GM10248 (cell line): Measurements from ENCODE around the gene FLOT1.

Experiments
- CTCF ChIA-PET: fragments of 300-600 bp; sonication (Branson Sonifier 250); formaldehyde crosslinking; extraction: SDS; loops from one replicate; lab custom pipeline; 2021; ENCODE audit warnings: antibody characterized with exemption; lab: Yijun Ruan, JAX
- POLR2A ChIA-PET: fragments of 350-650 bp; sonication (Branson Sonifier 250); formaldehyde crosslinking; extraction: SDS; loops from one replicate; lab custom pipeline; 2020; ENCODE audit warnings: antibody characterized with exemption; lab: Yijun Ruan, JAX
- DNase-seq: peaks from one replicate; pipeline ENCODE4 v3.0.0; 2012; ENCODE audit errors: extremely low spot score
- TF ChIP-seq, protein P1 (sequence below): IDR thresholded peaks from 2 replicates; pipeline ENCODE4 v1.5.1; 2012; ENCODE audit warnings: mild to moderate bottlenecking, low read depth; ENCODE audit errors: extremely low read depth, missing control alignments, control extremely low read depth

Gene FLOT1

DNA sequence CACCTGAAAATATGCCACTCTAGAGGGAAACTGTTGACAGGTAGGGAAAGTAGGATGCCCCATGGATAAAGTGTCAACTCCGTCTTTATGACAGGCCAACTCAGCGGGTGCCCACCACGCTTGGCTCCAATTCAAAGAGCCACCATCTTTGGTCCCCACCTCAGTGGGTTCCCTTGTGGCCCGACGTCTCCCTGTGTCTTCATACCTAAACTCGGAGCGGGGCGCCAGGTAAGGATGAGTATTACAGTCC, 25.7 kb downstream of the FLOT1 start:
- DNase-seq: no peak
- ChIA-PET POLR2A (interaction anchor here (0.6 to 1.3 kb wide), 13 partner anchors 12 to 159 kb away, joined by 3 to 17 read pairs (median 4); partner anchors contain the start of genes DHX16, NRM and PRR3), CTCF (interaction anchor here (1.0 to 30.8 kb wide), 7 partner anchors 12 to 119 kb away, joined by 3 to 776 read pairs (median 8); partner anchors contain the start of genes DHX16 and NRM)
- TF ChIP-seq, protein P1, sequence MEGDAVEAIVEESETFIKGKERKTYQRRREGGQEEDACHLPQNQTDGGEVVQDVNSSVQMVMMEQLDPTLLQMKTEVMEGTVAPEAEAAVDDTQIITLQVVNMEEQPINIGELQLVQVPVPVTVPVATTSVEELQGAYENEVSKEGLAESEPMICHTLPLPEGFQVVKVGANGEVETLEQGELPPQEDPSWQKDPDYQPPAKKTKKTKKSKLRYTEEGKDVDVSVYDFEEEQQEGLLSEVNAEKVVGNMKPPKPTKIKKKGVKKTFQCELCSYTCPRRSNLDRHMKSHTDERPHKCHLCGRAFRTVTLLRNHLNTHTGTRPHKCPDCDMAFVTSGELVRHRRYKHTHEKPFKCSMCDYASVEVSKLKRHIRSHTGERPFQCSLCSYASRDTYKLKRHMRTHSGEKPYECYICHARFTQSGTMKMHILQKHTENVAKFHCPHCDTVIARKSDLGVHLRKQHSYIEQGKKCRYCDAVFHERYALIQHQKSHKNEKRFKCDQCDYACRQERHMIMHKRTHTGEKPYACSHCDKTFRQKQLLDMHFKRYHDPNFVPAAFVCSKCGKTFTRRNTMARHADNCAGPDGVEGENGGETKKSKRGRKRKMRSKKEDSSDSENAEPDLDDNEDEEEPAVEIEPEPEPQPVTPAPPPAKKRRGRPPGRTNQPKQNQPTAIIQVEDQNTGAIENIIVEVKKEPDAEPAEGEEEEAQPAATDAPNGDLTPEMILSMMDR: no peak

DNA sequence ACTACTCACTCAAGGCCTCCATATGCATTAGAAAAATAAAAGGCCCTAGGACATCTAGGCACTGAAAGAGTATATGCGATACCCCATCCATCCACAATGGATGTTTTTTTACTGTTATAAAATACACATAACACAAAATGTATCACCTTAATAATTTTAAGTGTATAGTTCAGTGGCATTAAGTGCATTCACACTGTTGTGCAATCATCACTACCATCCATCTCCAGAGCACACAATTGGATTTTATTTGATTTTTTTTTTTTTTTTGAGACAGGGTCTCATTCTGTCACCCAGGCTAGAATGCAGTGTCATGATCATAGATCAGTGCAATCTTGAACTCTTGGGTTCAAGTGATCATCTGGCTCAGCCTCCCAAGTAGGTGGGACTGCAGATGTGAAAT, 28.2 kb downstream of the FLOT1 start:
- no peak for DNase-seq
- ChIA-PET POLR2A (no interaction called here), CTCF (interaction anchor here (0.9 to 30.8 kb wide), 3 partner anchors 8 to 37 kb away, joined by 3 to 776 read pairs (median 37); partner anchors contain the start of gene DHX16)
- TF ChIP-seq, protein P1: no peak

DNA sequence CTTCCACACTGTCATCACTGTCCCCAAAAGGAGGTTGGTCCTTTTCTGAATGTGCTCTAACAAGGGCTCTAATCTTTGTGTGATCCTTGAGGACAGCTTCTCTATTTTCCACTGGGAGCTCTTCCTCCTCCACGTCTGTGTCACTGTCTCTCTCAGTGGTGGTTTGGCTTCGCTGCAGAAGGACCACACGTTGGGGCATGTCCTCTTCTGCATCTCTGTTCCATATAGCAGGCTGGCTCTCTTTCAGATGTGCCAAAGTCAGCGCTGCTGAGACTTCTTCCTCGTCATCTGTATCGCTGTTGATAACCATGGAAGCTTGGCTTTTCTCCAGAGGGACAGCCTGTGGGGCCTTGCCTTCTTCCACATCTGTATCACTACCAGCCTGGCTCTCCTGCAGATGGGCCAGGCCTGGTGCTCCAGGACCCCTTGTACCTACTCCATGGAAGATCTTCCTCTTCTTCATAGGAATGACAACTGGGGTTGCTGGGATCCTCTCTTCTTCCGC, 30.0 kb downstream of the FLOT1 start:
- DNase-seq: no peak
- CTCF ChIA-PET: interaction anchor here (1.1 to 30.8 kb wide), 6 partner anchors 8 to 36 kb away, joined by 3 to 776 read pairs (median 22); partner anchors contain the start of genes DHX16, NRM and TUBB
- TF ChIP-seq, protein P1: no peak
- POLR2A ChIA-PET: interaction anchor here (1.1 kb wide), 1 partner anchor 99 kb away, joined by 3 read pairs; no protein-coding TSS in a partner anchor

DNA sequence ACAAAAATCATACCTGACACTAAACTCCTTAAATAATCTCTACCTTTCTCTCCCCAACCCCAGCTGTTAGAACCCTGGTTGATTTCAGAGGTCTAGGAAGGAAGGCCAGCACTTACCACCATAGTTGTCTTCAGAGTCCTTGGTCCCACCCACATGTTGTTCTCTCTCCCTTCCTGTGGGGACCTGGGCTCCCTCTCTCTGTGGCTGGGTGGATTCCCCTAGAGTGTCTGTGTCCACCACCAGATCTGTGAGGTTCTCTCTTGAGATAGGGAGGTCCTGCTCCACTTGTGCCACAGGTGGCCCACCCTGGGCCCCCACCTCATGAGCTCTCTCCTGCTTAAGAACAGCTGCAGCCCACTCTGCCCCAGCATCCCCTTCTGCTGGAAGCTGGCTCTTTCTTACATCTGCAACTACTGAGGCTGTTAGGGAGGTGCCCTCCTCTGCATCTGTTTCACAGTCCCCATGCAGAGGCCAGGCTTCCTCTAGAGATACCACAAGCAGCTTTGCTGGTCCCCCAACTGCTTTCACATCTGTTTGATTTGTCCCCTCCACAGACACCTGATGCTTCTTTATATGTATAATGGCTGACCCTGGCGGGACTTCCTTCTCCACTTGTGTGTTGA, 30.6 kb downstream of the FLOT1 start:
- ChIA-PET CTCF (interaction anchor here (1.1 to 30.8 kb wide), 8 partner anchors 8 to 35 kb away, joined by 3 to 776 read pairs (median 8); partner anchors contain the start of genes DHX16, NRM and TUBB), POLR2A (interaction anchor here (0.6 to 1.1 kb wide), 2 partner anchors 98 to 474 kb away, joined by 3 read pairs; no protein-coding TSS in a partner anchor)
- TF ChIP-seq, protein P1: no peak
- DNase-seq: peak; percentile 39

DNA sequence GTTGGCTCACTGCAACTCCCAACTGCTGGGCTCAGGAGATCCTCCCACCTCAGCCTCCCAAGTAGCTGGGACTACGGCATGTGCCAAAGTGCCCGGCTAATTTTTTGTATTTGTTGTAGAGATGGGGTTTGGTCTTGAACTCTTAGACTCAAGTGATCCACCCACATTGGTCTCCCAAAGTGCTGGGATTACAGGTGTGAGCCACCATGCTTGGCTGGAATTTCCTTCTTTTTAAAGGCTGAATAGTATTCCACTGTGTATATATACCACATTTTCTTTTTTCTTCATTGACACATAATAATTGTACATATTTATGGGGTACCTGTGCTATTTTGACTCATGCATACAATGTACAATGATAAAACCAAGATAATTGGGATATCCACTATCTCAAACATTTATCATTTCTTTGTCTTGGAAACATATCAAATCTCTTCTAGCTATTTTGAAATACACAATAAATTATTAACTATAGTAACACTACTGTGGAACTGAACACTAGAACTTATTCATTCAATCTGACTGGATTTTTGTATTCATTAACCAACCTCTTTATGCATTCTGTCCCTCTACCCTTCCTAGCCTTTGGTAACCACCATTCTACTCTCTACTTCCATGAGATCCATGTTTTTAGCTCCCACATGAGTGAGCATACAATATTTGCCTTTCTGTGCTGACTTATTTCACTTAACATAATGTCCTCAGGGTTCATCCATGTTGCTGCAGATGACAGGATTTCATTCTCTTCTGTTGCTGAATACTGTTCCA, 33.2 kb downstream of the FLOT1 start:
- POLR2A ChIA-PET: no interaction called here
- DNase-seq: no peak
- CTCF ChIA-PET: interaction anchor here (0.9 to 30.8 kb wide), 6 partner anchors 13 to 168 kb away, joined by 3 to 776 read pairs (median 22); partner anchors contain the start of genes DHX16 and NRM
- TF ChIP-seq, protein P1: no peak

DNA sequence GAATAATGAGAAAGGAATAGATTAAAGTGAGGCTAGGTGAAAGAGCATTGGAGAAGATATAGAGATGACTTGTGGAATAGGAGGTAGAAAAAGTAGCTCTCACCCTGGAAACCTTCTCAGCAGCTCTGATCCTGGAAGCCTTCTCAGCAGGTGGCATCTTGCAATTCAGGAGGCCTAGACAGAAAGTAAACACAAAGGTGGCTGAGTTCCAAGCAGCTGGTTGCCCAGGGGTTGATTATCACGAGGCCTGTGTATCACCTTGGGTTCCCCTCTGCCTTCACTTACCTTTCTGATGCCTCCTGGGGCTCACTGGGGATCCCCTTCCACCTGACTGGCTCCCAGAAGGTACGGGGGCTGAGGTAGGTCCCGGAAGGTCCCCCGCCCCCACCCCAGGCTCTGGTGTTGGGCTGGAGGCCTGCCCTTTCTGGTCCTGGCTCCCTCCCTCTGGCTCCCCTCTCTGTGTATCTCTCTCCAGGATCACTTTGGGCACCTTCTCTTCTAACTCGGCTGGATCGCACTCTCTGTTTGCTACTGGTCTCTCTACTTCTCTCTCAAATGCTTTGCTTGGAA, 35.1 kb downstream of the FLOT1 start:
- no peak for DNase-seq
- POLR2A ChIA-PET: no interaction called here
- CTCF ChIA-PET: interaction anchor here (1.0 to 11.9 kb wide), 5 partner anchors 14 to 29 kb away, joined by 3 to 132 read pairs (median 3); partner anchors contain the start of gene NRM

More for the DNA sequence above, 35.1 kb downstream of the FLOT1 start:
- TF ChIP-seq, protein P1: no peak
